MM.1S (cell line): ENCODE measurements around the gene IL11.
A peak's percentile ranks its signal among the peaks of the same experiment; 100 is the strongest.

ENCODE experiments used
- DNase-seq: peaks from one replicate; pipeline ENCODE4 v3.0.0-alpha.2; 2015
- H2AFZ ChIP-seq: fragments of 300-600 bp; sonication (generic); 2 replicates; pipeline ENCODE4 v1.6.0; 2016; ENCODE audit warnings: antibody characterized with exemption, low read length
- H3F3A ChIP-seq: fragments of 300-600 bp; sonication (generic); 2 replicates; pipeline ENCODE4 v1.6.1; 2016; ENCODE audit warnings: mild to moderate bottlenecking, antibody characterized with exemption, low read length, moderate library complexity, mixed read lengths; ENCODE audit not compliant: insufficient read depth
- H3K27ac ChIP-seq: fragments of 300-600 bp; sonication (generic); 2 replicates; pipeline ENCODE4 v1.5.1; 2016; ENCODE audit warnings: mild to moderate bottlenecking, low read length
- H3K27me3 ChIP-seq: fragments of 300-600 bp; sonication (generic); replicated peaks from 2 replicates; pipeline ENCODE4 v1.6.0; 2016; ENCODE audit warnings: low read length; ENCODE audit not compliant: insufficient read depth
- H3K36me3 ChIP-seq: fragments of 300-600 bp; sonication (generic); replicated peaks from 2 replicates; pipeline ENCODE4 v1.6.1; 2016; ENCODE audit warnings: mild to moderate bottlenecking, low read length, mixed read lengths; ENCODE audit not compliant: insufficient read depth
- H3K4me1 ChIP-seq: fragments of 300-600 bp; sonication (generic); 2 replicates; pipeline ENCODE4 v1.6.1; 2016; ENCODE audit warnings: low read length, mixed read lengths
- H3K4me2 ChIP-seq: fragments of 300-600 bp; sonication (generic); 2 replicates; pipeline ENCODE4 v1.6.0; 2016; ENCODE audit warnings: low read depth, low read length
- H3K4me3 ChIP-seq: fragments of 300-600 bp; sonication (generic); 2 replicates; pipeline ENCODE4 v1.5.1; 2016; ENCODE audit warnings: low read length, mixed read lengths
- H3K79me2 ChIP-seq: fragments of 300-600 bp; sonication (generic); 2 replicates; pipeline ENCODE4 v1.6.1; 2016; ENCODE audit warnings: mixed run types, low read length, mixed read lengths
- H3K9ac ChIP-seq: fragments of 300-600 bp; sonication (generic); 2 replicates; pipeline ENCODE4 v1.6.1; 2016; ENCODE audit warnings: low read length, mixed read lengths
- H3K9me2 ChIP-seq: fragments of 300-600 bp; sonication (generic); replicated peaks from 2 replicates; pipeline ENCODE4 v1.6.1; 2016; ENCODE audit warnings: mild to moderate bottlenecking, low read length, mixed read lengths; ENCODE audit not compliant: insufficient read depth
- H3K9me3 ChIP-seq: fragments of 300-600 bp; sonication (generic); replicated peaks from 2 replicates; pipeline ENCODE4 v1.6.1; 2016; ENCODE audit warnings: mild to moderate bottlenecking, low read length, mixed read lengths; ENCODE audit not compliant: insufficient read depth
- H4K20me1 ChIP-seq: fragments of 300-600 bp; sonication (generic); 2 replicates; pipeline ENCODE4 v1.6.1; 2016; ENCODE audit warnings: mild to moderate bottlenecking, low read length, moderate library complexity, mixed read lengths; ENCODE audit not compliant: insufficient read depth
- CTCF ChIP-seq: fragments of 300-600 bp; sonication (generic); IDR thresholded peaks from 2 replicates; pipeline ENCODE4 v1.5.1; 2016; ENCODE audit warnings: antibody characterized with exemption, low read length, mixed read lengths
- EZH2 ChIP-seq: fragments of 300-600 bp; sonication (generic); optimal IDR thresholded peaks from 2 replicates; pipeline ENCODE3; 2017; ENCODE audit warnings: low read depth, mild to moderate bottlenecking, antibody characterized with exemption, low read length, mixed read lengths
- EZH2phosphoT487 ChIP-seq: fragments of 300-600 bp; sonication (generic); IDR thresholded peaks from 2 replicates; pipeline ENCODE4 v1.6.1; 2018; ENCODE audit warnings: antibody characterized with exemption, low read length

IL11 gene

GRCh38 chr19:55358943-55359908, 11.0 kb downstream of the IL11 start:
- Histone ChIP-seq H3F3A (no peaks in the 10 kb centered on the region), H4K20me1 (no peaks in the 10 kb centered on the region), H3K79me2 (no peaks in the 10 kb centered on the region), H3K27me3 (peaks cover 51% of the 10 kb centered on the region), H2AFZ (peak overlapping the region; percentile 27; the same call in 1 of the 2 replicates), H3K36me3 (no peaks in the 10 kb centered on the region), H3K4me2 (0 out of 2 replicates have a peak overlapping the region, but pooled peaks have one; percentile 2), H3K4me3 (no peak overlapping the region), H3K9ac (no peak overlapping the region), H3K9me3 (no peaks in the 10 kb centered on the region), H3K4me1 (peaks cover 5% of the 10 kb centered on the region), H3K27ac (no peak overlapping the region), H3K9me2 (no peaks in the 10 kb centered on the region)
- peak; percentile 23 for DNase-seq
- TF ChIP-seq EZH2phosphoT487: no peak

- H3F3A ChIP-seq: no peaks in the 10 kb centered on the region
- DNase-seq: no peak
- no peaks in the 10 kb centered on the region for H4K20me1 ChIP-seq
- H3K27me3 ChIP-seq: peaks cover 51% of the 10 kb centered on the region
- H3K4me1 ChIP-seq: peaks cover 5% of the 10 kb centered on the region
- H3K36me3 ChIP-seq: no peaks in the 10 kb centered on the region
- H3K79me2 ChIP-seq: no peaks in the 10 kb centered on the region
- H3K9me3 ChIP-seq: no peaks in the 10 kb centered on the region
- no peak overlapping the region for H3K9ac ChIP-seq
- H2AFZ ChIP-seq: no peak overlapping the region
- TF ChIP-seq CTCF (no peak), EZH2 (no peak), EZH2phosphoT487 (no peak)
- no peak overlapping the region for H3K4me2 ChIP-seq
- no peak overlapping the region for H3K4me3 ChIP-seq
- no peaks in the 10 kb centered on the region for H3K9me2 ChIP-seq
- H3K27ac ChIP-seq: no peak overlapping the region
These were observed 11.8 kb downstream of the IL11 start for GRCh38 chr19:55358493-55358892.

- no peak overlapping the region for H3K9ac ChIP-seq
- TF ChIP-seq EZH2 (no peak), CTCF (no peak)
- no peak overlapping the region for H2AFZ ChIP-seq
- no peaks in the 10 kb centered on the region for H3K79me2 ChIP-seq
- no peak for DNase-seq
- no peak overlapping the region for H3K4me3 ChIP-seq
- H3K36me3 ChIP-seq: no peaks in the 10 kb centered on the region
- peaks cover 66% of the 10 kb centered on the region for H3K27me3 ChIP-seq
- H3K9me3 ChIP-seq: no peaks in the 10 kb centered on the region
- H3K9me2 ChIP-seq: no peaks in the 10 kb centered on the region
- H3K4me2 ChIP-seq: no peak overlapping the region
- no peak overlapping the region for H3K27ac ChIP-seq
- peaks cover 5% of the 10 kb centered on the region for H3K4me1 ChIP-seq
- no peaks in the 10 kb centered on the region for H4K20me1 ChIP-seq
- no peaks in the 10 kb centered on the region; the same call in 1 of the 2 replicates for H3F3A ChIP-seq
These were observed 14.9 kb downstream of the IL11 start for GRCh38 chr19:55355213-55355821.
